Lower lobe of right lung (tissue), 2 donors: ENCODE results near the gene STK39. TPM values are rescaled to one million over a fixed set of nuclear protein-coding genes. Genes with fewer than 3 reads are reported as not detected.

ENCODE experiments used
- ATAC-seq, 2 donors: fragments of 200-7000 bp; cut with Tn5 transposase; one replicate each; pipeline ENCODE4 v1.9.1; 2020 to 2022; ENCODE audit warnings: mild to moderate bottlenecking in 2 of 2, moderate library complexity in 2 of 2
- DNase-seq: peaks from one replicate; pipeline ENCODE4 v3.0.0-alpha.2; 2020
- H3K27ac ChIP-seq: fragments of 200-600 bp; one replicate; pipeline ENCODE4 v1.8.0; 2022
- H3K27me3 ChIP-seq: fragments of 200-600 bp; one replicate; pipeline ENCODE4 v1.8.0; 2022; ENCODE audit warnings: low read depth
- H3K36me3 ChIP-seq: fragments of 200-600 bp; one replicate; pipeline ENCODE4 v1.8.0; 2022; ENCODE audit warnings: mild to moderate bottlenecking
- H3K4me1 ChIP-seq: fragments of 200-600 bp; one replicate; pipeline ENCODE4 v1.8.0; 2022
- H3K4me3 ChIP-seq: fragments of 200-600 bp; one replicate; pipeline ENCODE4 v1.8.0; 2022; ENCODE audit warnings: mild to moderate bottlenecking
- H3K9me3 ChIP-seq: fragments of 200-600 bp; one replicate; pipeline ENCODE4 v1.8.0; 2022
- CTCF ChIP-seq: fragments of 200-600 bp; IDR thresholded peaks from one replicate; pipeline ENCODE4 v1.8.0; 2022; ENCODE audit warnings: antibody characterized with exemption, mild to moderate bottlenecking
- intact Hi-C: fragments of 100-400 bp; cut with DNase I; formaldehyde crosslinking; loops from one replicate; pipeline ENCODE4 v1.11.0; 2022
- total RNA-seq: library from RNA; stranded (reverse); fragmentation: NEBNext Ultra II Directional; extraction: Animal tissue kit (Norgen Biotek cat#: 25700); gene quantifications from one replicate; pipeline ENCODE4 v1.2.1, GENCODE V29; 2021
- donor health status: DM: no; HTN: yes; CAD: no; lungs with severe emphysema.

STK39 gene
- total RNA-seq, 1 donor from 2014 or later: 12.6 TPM

DNA sequence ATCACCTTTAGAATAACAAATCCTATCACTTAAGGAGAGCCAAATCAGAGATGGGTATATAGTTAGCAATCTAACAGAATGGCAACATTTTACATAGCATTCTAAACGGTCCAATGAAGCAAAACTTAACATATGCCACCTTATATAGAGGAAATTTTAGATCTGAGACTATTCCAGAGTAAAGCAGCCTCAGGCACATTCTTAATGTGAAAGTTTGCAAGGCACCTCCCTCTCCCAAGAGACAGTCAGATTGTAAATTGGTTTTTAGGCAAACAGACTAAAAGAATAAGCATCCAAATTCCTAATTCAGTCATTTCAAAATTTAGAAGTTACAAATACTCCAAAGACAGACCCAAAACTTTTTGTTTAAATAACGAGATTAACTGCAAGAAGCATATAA, 292.9 kb downstream of the STK39 start:
- no peak for TF ChIP-seq CTCF
- Histone ChIP-seq H3K4me3 (no peak overlapping the region), H3K27me3 (no peaks in the 10 kb centered on the region), H3K4me1 (no peaks in the 10 kb centered on the region), H3K36me3 (no peaks in the 10 kb centered on the region), H3K9me3 (no peaks in the 10 kb centered on the region), H3K27ac (no peak overlapping the region)
- intact Hi-C loops: no loop called here
- DNase-seq (no peak), ATAC-seq (no peak)

DNA sequence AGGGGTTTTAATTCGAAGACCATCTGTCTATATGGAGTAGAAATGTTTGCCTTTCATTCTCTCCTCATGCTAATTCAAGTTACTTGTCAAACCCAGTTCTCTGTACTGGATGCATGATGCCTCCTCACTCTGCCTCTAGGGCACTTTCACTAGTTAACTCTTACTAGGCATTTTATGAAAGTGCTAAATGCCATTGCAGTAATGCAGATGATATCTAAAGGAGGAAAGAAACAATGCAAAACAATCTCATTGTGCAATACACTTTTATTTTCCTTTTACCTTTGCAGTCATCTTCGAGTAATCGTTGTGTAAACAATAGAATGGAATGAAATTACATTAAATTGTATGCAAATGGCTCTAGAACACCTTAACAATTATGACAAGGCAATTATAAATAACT, 293.6 kb downstream of the STK39 start:
- Histone ChIP-seq H3K36me3 (no peaks in the 10 kb centered on the region), H3K27me3 (no peaks in the 10 kb centered on the region), H3K9me3 (no peaks in the 10 kb centered on the region), H3K27ac (no peak overlapping the region), H3K4me3 (no peak overlapping the region), H3K4me1 (no peaks in the 10 kb centered on the region)
- DNase-seq: no peak
- no peak for ATAC-seq
- intact Hi-C loops: no loop called here
- TF ChIP-seq CTCF: no peak

- Histone ChIP-seq H3K27me3 (no peaks in the 10 kb centered on the region), H3K9me3 (no peaks in the 10 kb centered on the region), H3K27ac (no peak overlapping the region), H3K4me3 (no peak overlapping the region), H3K4me1 (no peaks in the 10 kb centered on the region), H3K36me3 (no peaks in the 10 kb centered on the region)
- no peak for DNase-seq
- TF ChIP-seq CTCF: no peak
- no peak for ATAC-seq
- intact Hi-C loops: no loop called here
These were observed 296.8 kb downstream of the STK39 start for GRCh38 chr2:167950571-167950970.

GRCh38 chr2:167946441-167946841, 301.0 kb downstream of the STK39 start:
- H3K27ac ChIP-seq: no peak overlapping the region
- H3K36me3 ChIP-seq: no peaks in the 10 kb centered on the region
- intact Hi-C loops: no loop called here
- DNase-seq (no peak), ATAC-seq (no peak)
- no peak for TF ChIP-seq CTCF
- no peaks in the 10 kb centered on the region for H3K27me3 ChIP-seq
- no peak overlapping the region for H3K4me3 ChIP-seq
- no peaks in the 10 kb centered on the region for H3K9me3 ChIP-seq
- no peaks in the 10 kb centered on the region for H3K4me1 ChIP-seq

DNA sequence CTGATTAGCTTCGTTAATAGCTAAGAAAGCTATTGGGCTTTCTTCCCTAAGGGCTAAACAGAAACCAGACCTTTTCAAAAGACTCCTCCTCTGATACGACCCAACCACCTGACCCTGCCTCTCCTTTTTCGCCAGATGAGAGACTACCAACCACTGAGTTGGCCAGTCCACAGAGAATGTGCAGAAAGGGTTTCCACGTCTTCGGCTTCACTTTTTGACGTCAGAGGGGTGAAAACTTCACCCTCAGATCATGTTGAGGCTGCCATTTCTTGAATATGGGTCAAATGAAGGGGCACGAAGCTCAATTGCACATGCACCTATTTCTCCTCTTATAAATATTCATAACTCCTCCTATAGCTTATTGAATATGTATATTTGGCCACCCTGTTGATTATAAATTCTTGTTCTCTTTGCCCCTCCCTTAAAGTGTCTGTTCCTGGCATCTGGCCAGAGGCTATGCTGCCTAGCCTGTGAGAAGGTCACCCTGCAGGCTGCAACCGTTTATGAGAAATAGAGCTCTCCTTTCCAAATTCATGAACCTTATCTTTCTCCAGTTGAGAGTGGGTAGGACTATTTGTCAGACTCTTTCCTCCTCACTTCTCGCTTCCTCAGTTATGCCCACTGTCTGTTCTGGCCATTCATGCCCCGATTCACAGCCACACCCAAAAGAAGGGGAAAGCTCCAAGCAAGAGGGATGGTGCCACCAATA, 301.6 kb downstream of the STK39 start:
- Histone ChIP-seq H3K4me1 (no peaks in the 10 kb centered on the region), H3K27ac (no peak overlapping the region), H3K4me3 (no peak overlapping the region), H3K9me3 (no peaks in the 10 kb centered on the region), H3K27me3 (no peaks in the 10 kb centered on the region), H3K36me3 (no peaks in the 10 kb centered on the region)
- TF ChIP-seq CTCF: no peak
- intact Hi-C loops: no loop called here
- ATAC-seq: no peak
- no peak for DNase-seq
